ENCODE measurements around the gene PTPN14. TPM values are rescaled to one million over a fixed set of nuclear protein-coding genes. Genes with fewer than 3 reads are reported as not detected.

Gene PTPN14
- total RNA-seq, 1 experiment from 2014 or later, result 76.4 TPM

DNA sequence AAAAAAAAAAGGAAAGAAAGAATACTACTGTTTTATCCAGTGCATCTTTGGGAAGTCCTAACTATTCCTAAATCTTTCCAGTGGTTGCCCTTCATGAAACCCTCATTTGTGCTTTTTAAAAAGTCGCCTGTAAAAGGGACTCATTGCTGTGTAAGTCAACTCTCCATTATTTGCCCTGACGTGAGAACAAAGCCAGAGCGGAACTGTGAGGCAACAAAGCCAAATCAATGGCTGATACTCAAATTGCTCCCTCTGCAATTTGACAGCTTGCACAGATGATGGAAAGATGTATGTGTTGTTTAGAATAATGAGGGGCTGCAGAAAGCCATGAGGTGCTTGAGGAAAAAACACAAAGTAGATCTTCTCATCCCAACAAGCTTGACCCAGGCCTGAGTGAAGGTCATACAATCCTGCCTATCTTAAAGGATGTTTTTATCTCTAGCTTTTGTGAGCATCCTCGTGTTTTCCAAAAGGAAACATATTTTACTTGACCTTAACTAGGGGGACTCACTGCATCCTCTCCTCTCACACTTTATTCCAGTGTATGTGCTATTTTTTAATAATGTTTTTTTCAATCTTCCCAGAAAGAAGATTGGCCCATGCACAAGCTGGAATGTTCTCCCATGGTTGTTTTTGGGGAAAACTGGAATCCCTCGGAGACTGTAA, 237.1 kb downstream of the PTPN14 start:
- H3K27ac ChIP-seq (ENCODE audit: insufficient read length, low read depth, low read length), result no peak overlapping the region
- H3K4me1 Mint-ChIP-seq, result peaks cover 62 to 63% of the 10 kb centered on the region in 2 experiments
- no peak overlapping the region for H3K27ac Mint-ChIP-seq

More for the DNA sequence above, 237.1 kb downstream of the PTPN14 start:
- Histone ChIP-seq H3K23ac (ENCODE audit: insufficient read length, low read depth, low read length) (no peak overlapping the region), H3K79me2 (ENCODE audit: insufficient read depth, low read length) (no peaks in the 10 kb centered on the region), H2BK120ac (ENCODE audit: low read depth, low read length, poor library complexity, severe bottlenecking) (no peak overlapping the region), H2AFZ (ENCODE audit: low read length) (no peak overlapping the region), H4K5ac (ENCODE audit: insufficient read length, low read depth, low read length) (no peak overlapping the region), H3K4ac (ENCODE audit: low read depth, low read length) (no peak overlapping the region), H3K18ac (ENCODE audit: insufficient read length, low read depth, low read length) (no peak overlapping the region), H4K8ac (replicated peaks; ENCODE audit: insufficient read length, low read depth, low read length) (no peak overlapping the region), H2AK5ac (ENCODE audit: insufficient read length, low read length) (no peak overlapping the region), H2BK5ac (ENCODE audit: insufficient read length, low read length) (no peak overlapping the region), H3K14ac (ENCODE audit: insufficient read depth, low read length) (no peak overlapping the region), H3T11ph (ENCODE audit: low read length) (no peak overlapping the region), H3K27me3 (ENCODE audit: insufficient read depth, low read length) (peaks cover 27% of the 10 kb centered on the region), H2BK15ac (ENCODE audit: low read depth, low read length) (no peak overlapping the region), H3K9me3 (ENCODE audit: control insufficient read depth, low read depth, low read length) (no peaks in the 10 kb centered on the region), H3K4me1 (ENCODE audit: insufficient read depth, low read length) (peaks cover 11% of the 10 kb centered on the region; the same call in 1 of the 2 replicates), H2BK12ac (ENCODE audit: insufficient read length, low read depth, low read length) (no peak overlapping the region), H4K20me1 (ENCODE audit: control insufficient read depth, insufficient read depth, insufficient read length) (no peaks in the 10 kb centered on the region), H3K79me1 (ENCODE audit: insufficient read depth, low read depth, low read length, poor library complexity, severe bottlenecking) (no peaks in the 10 kb centered on the region), H4K91ac (ENCODE audit: insufficient read length, low read depth, low read length) (no peak overlapping the region), H3K23me2 (ENCODE audit: insufficient read length, low read depth, low read length, poor library complexity, severe bottlenecking) (no peaks in the 10 kb centered on the region), H3K9ac (ENCODE audit: extremely low read depth, insufficient read length, low read length) (no peak overlapping the region), H3K56ac (ENCODE audit: insufficient read length, low read depth, low read length) (no peak overlapping the region), H2BK20ac (ENCODE audit: low read depth, low read length, poor library complexity, severe bottlenecking) (no peak overlapping the region), H3K4me2 (ENCODE audit: insufficient read depth, insufficient read length, low read length) (no peak overlapping the region)
- no peak overlapping the region for H3K4me3 Mint-ChIP-seq
- H3K9me3 Mint-ChIP-seq, result no peaks in the 10 kb centered on the region; a peak in 1 of 5 replicates
- peaks cover 77% of the 10 kb centered on the region for H3K27me3 Mint-ChIP-seq (ENCODE audit: low read depth)
- no CpG with 5 or more reads among the region's 5 CpGs for WGBS (ENCODE audit: extremely low coverage, insufficient read length, low lambda C conversion rate)
- peaks cover 0 to 2% (median 0%) of the 10 kb centered on the region in 3 experiments; a peak in 3 of 7 replicates for H3K36me3 Mint-ChIP-seq (ENCODE audit: insufficient read depth in 1 of 3, low read depth in 3 of 3)
- DNase-seq, result no peak
- TF ChIP-seq, protein P1, sequence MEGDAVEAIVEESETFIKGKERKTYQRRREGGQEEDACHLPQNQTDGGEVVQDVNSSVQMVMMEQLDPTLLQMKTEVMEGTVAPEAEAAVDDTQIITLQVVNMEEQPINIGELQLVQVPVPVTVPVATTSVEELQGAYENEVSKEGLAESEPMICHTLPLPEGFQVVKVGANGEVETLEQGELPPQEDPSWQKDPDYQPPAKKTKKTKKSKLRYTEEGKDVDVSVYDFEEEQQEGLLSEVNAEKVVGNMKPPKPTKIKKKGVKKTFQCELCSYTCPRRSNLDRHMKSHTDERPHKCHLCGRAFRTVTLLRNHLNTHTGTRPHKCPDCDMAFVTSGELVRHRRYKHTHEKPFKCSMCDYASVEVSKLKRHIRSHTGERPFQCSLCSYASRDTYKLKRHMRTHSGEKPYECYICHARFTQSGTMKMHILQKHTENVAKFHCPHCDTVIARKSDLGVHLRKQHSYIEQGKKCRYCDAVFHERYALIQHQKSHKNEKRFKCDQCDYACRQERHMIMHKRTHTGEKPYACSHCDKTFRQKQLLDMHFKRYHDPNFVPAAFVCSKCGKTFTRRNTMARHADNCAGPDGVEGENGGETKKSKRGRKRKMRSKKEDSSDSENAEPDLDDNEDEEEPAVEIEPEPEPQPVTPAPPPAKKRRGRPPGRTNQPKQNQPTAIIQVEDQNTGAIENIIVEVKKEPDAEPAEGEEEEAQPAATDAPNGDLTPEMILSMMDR (conservative IDR thresholded peaks at IDR 0.05), result no peak
